Parathyroid adenoma (tissue), 2 donors: ENCODE measurements around the gene ZNF862.

Source experiments
- H2AFZ ChIP-seq: fragments of 300-600 bp; sonication (generic); one replicate; pipeline ENCODE4 v1.7.0; 2017; ENCODE audit warnings: antibody characterized with exemption, mild to moderate bottlenecking
- H3K27ac ChIP-seq: fragments of 300-600 bp; sonication (generic); one replicate; pipeline ENCODE4 v1.7.0; 2017
- H3K27me3 ChIP-seq: fragments of 300-600 bp; sonication (generic); one replicate; pipeline ENCODE4 v1.7.0; 2017; ENCODE audit warnings: low read length; ENCODE audit not compliant: control insufficient read depth, insufficient read depth
- H3K36me3 ChIP-seq: fragments of 300-600 bp; sonication (generic); one replicate; pipeline ENCODE4 v1.7.0; 2017; ENCODE audit warnings: low read length; ENCODE audit not compliant: control insufficient read depth, insufficient read depth
- H3K4me1 ChIP-seq: fragments of 300-600 bp; sonication (generic); one replicate; pipeline ENCODE4 v1.7.0; 2017; ENCODE audit warnings: control low read depth
- H3K4me2 ChIP-seq: fragments of 300-600 bp; sonication (generic); one replicate; pipeline ENCODE4 v1.7.0; 2017; ENCODE audit warnings: low read length
- H3K4me3 ChIP-seq: fragments of 300-600 bp; sonication (generic); one replicate; pipeline ENCODE4 v1.7.0; 2017; ENCODE audit warnings: low read depth, low read length
- H3K79me2 ChIP-seq: fragments of 300-600 bp; sonication (generic); one replicate; pipeline ENCODE4 v1.7.0; 2017; ENCODE audit warnings: control low read depth
- H3K9ac ChIP-seq: fragments of 300-600 bp; sonication (generic); one replicate; pipeline ENCODE4 v1.7.0; 2017; ENCODE audit warnings: mild to moderate bottlenecking
- H3K9me3 ChIP-seq: fragments of 300-600 bp; sonication (generic); one replicate; pipeline ENCODE4 v1.7.0; 2017; ENCODE audit warnings: low read length; ENCODE audit not compliant: control insufficient read depth
- CTCF ChIP-seq: fragments of 300-600 bp; sonication (generic); IDR thresholded peaks from one replicate; pipeline ENCODE4 v1.7.0; 2017; ENCODE audit warnings: antibody characterized with exemption, mild to moderate bottlenecking
- donor health status: primary hyperparathyroidism.

ZNF862 gene

GRCh38 chr7:149854611-149855360 lies 16.6 kb downstream of the ZNF862 start:
- H3K9ac ChIP-seq = no peak overlapping the region
- H3K27ac ChIP-seq = no peak overlapping the region
- TF ChIP-seq CTCF = no peak

GRCh38 chr7:149855361-149856305 lies 17.5 kb downstream of the ZNF862 start:
- no peak overlapping the region for H3K27ac ChIP-seq
- TF ChIP-seq CTCF = no peak

More at GRCh38 chr7:149854611-149855360, 16.6 kb downstream of the ZNF862 start:
- H3K4me2 ChIP-seq = no peak overlapping the region
- H3K4me1 ChIP-seq = peaks cover 9% of the 10 kb centered on the region
- H3K27me3 ChIP-seq = no peaks in the 10 kb centered on the region
- H3K9me3 ChIP-seq = no peaks in the 10 kb centered on the region
- H2AFZ ChIP-seq = no peak overlapping the region
- no peak overlapping the region for H3K4me3 ChIP-seq
- no peaks in the 10 kb centered on the region for H3K36me3 ChIP-seq
- H3K79me2 ChIP-seq = no peaks in the 10 kb centered on the region

GRCh38 chr7:149856583-149856982 lies 18.4 kb downstream of the ZNF862 start:
- H3K4me1 ChIP-seq = peaks cover 9% of the 10 kb centered on the region
- H3K4me2 ChIP-seq = no peak overlapping the region

More at GRCh38 chr7:149855361-149856305, 17.5 kb downstream of the ZNF862 start:
- no peaks in the 10 kb centered on the region for H3K9me3 ChIP-seq
- no peaks in the 10 kb centered on the region for H3K27me3 ChIP-seq
- no peak overlapping the region for H3K9ac ChIP-seq
- peaks cover 9% of the 10 kb centered on the region for H3K4me1 ChIP-seq
- no peak overlapping the region for H2AFZ ChIP-seq
- no peaks in the 10 kb centered on the region for H3K79me2 ChIP-seq
- H3K4me3 ChIP-seq = no peak overlapping the region
- H3K36me3 ChIP-seq = no peaks in the 10 kb centered on the region
- H3K4me2 ChIP-seq = no peak overlapping the region

GRCh38 chr7:149859369-149859768 lies 21.2 kb downstream of the ZNF862 start:
- Histone ChIP-seq H3K9ac (no peak overlapping the region), H3K9me3 (no peaks in the 10 kb centered on the region), H2AFZ (no peak overlapping the region), H3K4me2 (no peak overlapping the region), H3K4me3 (no peak overlapping the region), H3K79me2 (no peaks in the 10 kb centered on the region), H3K27ac (no peak overlapping the region), H3K4me1 (peaks cover 9% of the 10 kb centered on the region), H3K27me3 (no peaks in the 10 kb centered on the region), H3K36me3 (no peaks in the 10 kb centered on the region)
- no peak for TF ChIP-seq CTCF

More at GRCh38 chr7:149856583-149856982, 18.4 kb downstream of the ZNF862 start:
- Histone ChIP-seq H3K27me3 (no peaks in the 10 kb centered on the region), H3K9ac (no peak overlapping the region), H3K9me3 (no peaks in the 10 kb centered on the region), H3K36me3 (no peaks in the 10 kb centered on the region), H3K79me2 (no peaks in the 10 kb centered on the region), H2AFZ (no peak overlapping the region), H3K27ac (no peak overlapping the region), H3K4me3 (no peak overlapping the region)
- TF ChIP-seq CTCF = no peak
